Osteoblast (primary cell): Measurements from ENCODE around the gene ATP5F1D. TPM values are rescaled to one million over a fixed set of nuclear protein-coding genes. Genes with fewer than 3 reads are reported as not detected.
A peak's percentile ranks its signal among the peaks of the same experiment; 100 is the strongest.

Source experiments
- DNase-seq: peaks from one replicate; pipeline ENCODE4 v3.0.0; 2011; ENCODE audit warnings: low spot score, mixed read lengths; ENCODE audit not compliant: insufficient read length; ENCODE audit errors: missing footprints
- H2AFZ ChIP-seq: 2 replicates; pipeline ENCODE4 v1.6.0; 2011; ENCODE audit warnings: mild to moderate bottlenecking, low read length
- H3K27ac ChIP-seq: 2 replicates; pipeline ENCODE4 v1.5.1; 2011; ENCODE audit warnings: mild to moderate bottlenecking, low read depth, low read length, moderate library complexity
- H3K27me3 ChIP-seq: 2 replicates; pipeline ENCODE4 v1.6.0; 2012; ENCODE audit warnings: mild to moderate bottlenecking, control low read depth, inconsistent platforms, low read length, moderate library complexity; ENCODE audit not compliant: insufficient read depth
- H3K36me3 ChIP-seq: 2 replicates; pipeline ENCODE4 v1.5.1; 2011; ENCODE audit warnings: mild to moderate bottlenecking, low read length, control low read depth, moderate library complexity; ENCODE audit not compliant: insufficient read depth
- H3K4me1 ChIP-seq: 2 replicates; pipeline ENCODE4 v1.5.1; 2011; ENCODE audit warnings: mild to moderate bottlenecking, low read length, control low read depth, moderate library complexity; ENCODE audit not compliant: insufficient read depth
- H3K4me2 ChIP-seq: 2 replicates; pipeline ENCODE4 v1.6.0; 2011; ENCODE audit warnings: mild to moderate bottlenecking, low read length; ENCODE audit not compliant: insufficient read depth
- H3K4me3 ChIP-seq: fragments of 200-600 bp; sonication (generic); 3 replicates; pipeline ENCODE4 v1.5.1; 2012; ENCODE audit warnings: mild to moderate bottlenecking, low read length, inconsistent platforms; ENCODE audit not compliant: insufficient read depth
- H3K79me2 ChIP-seq: 2 replicates; pipeline ENCODE4 v1.6.0; 2012; ENCODE audit warnings: mild to moderate bottlenecking, low read length, control low read depth, inconsistent platforms; ENCODE audit not compliant: insufficient read depth
- H3K9me3 ChIP-seq: 2 replicates; pipeline ENCODE4 v1.5.1; 2011; ENCODE audit warnings: low read depth, low read length, control low read depth
- H4K20me1 ChIP-seq: 2 replicates; pipeline ENCODE4 v1.6.0; 2012; ENCODE audit warnings: mild to moderate bottlenecking, low read length, control low read depth; ENCODE audit not compliant: insufficient read depth
- CTCF ChIP-seq: IDR thresholded peaks from 2 replicates; pipeline ENCODE4 v1.5.1; 2011; ENCODE audit warnings: mild to moderate bottlenecking, low read depth, low read length, moderate library complexity; ENCODE audit errors: extremely low read depth
- total RNA-seq: library from RNA; depleted of rRNA; stranded (reverse); fragments of >200 nt; gene quantifications from 2 replicates; pipeline ENCODE4 v1.2.3, GENCODE V29; 2012

The ATP5F1D gene
- total RNA-seq, 1 donor: 13.8 TPM

GRCh38 chr19:1211494-1212234 is 29.9 kb upstream of the ATP5F1D start:
- peak overlapping the region; percentile 31 for H2AFZ ChIP-seq
- no peak for TF ChIP-seq CTCF
- H3K27ac ChIP-seq: peak overlapping the region; percentile 44
- H3K4me3 ChIP-seq: peak overlapping the region; percentile 53
- peak; percentile 96 for DNase-seq
- H3K27me3 ChIP-seq: no peaks in the 10 kb centered on the region
- peaks cover 23% of the 10 kb centered on the region for H4K20me1 ChIP-seq
- peak overlapping the region; percentile 61 for H3K4me2 ChIP-seq
- H3K9me3 ChIP-seq: no peaks in the 10 kb centered on the region
- peaks cover 87% of the 10 kb centered on the region for H3K79me2 ChIP-seq
- H3K36me3 ChIP-seq: peaks cover 15% of the 10 kb centered on the region
- peaks cover 55% of the 10 kb centered on the region for H3K4me1 ChIP-seq

- TF ChIP-seq CTCF: no peak
- DNase-seq: peak; percentile 98
- H3K79me2 ChIP-seq: peaks cover 89% of the 10 kb centered on the region
- peak overlapping the region; percentile 32 for H3K4me3 ChIP-seq
- H3K27ac ChIP-seq: peak overlapping the region; percentile 90
- no peaks in the 10 kb centered on the region for H3K9me3 ChIP-seq
- peak overlapping the region; percentile 23 for H3K4me2 ChIP-seq
- H4K20me1 ChIP-seq: peaks cover 19% of the 10 kb centered on the region
- H2AFZ ChIP-seq: peak overlapping the region; percentile 38
- peaks cover 59% of the 10 kb centered on the region for H3K4me1 ChIP-seq
- H3K36me3 ChIP-seq: peaks cover 15% of the 10 kb centered on the region
- no peaks in the 10 kb centered on the region for H3K27me3 ChIP-seq
These were observed 27.9 kb upstream of the ATP5F1D start for GRCh38 chr19:1213391-1214286.

GRCh38 chr19:1214299-1214861 is 27.2 kb upstream of the ATP5F1D start:
- peak; percentile 49 for DNase-seq
- H3K27ac ChIP-seq: peak overlapping the region; percentile 90
- H3K4me1 ChIP-seq: peaks cover 59% of the 10 kb centered on the region
- no peaks in the 10 kb centered on the region for H3K27me3 ChIP-seq
- H3K4me2 ChIP-seq: peak overlapping the region; percentile 23
- no peaks in the 10 kb centered on the region for H3K9me3 ChIP-seq
- peaks cover 12% of the 10 kb centered on the region for H3K36me3 ChIP-seq
- no peak overlapping the region for H2AFZ ChIP-seq
- TF ChIP-seq CTCF: no peak
- peak overlapping the region; percentile 7 for H3K4me3 ChIP-seq
- H3K79me2 ChIP-seq: peaks cover 88% of the 10 kb centered on the region
- peaks cover 16% of the 10 kb centered on the region for H4K20me1 ChIP-seq
